ENCODE measurements around the gene D2HGDH.

The D2HGDH gene

DNA sequence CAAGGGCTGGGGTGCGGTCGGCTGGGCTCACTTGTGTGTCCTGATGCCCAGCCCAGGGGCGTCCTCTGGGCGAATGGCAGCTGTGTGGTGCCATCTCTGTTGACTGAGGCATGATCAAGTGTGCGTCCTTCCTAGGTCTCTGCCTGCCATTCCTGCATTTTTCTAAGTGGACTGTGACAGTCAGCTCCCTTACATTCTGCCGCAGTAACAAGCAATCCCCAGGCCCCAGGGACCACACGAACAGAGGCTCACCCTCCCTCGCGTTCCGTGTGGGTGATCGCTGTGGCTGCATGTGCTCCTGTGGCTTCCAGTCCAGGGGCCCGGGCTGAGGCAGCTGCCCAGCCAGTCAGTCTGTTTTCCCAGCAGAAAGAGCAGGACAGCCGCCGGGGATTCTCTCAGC lies 17.8 kb downstream of the D2HGDH start:
- H3K4me3 ChIP-seq (ENCODE audit: low read depth, low read length): no peak overlapping the region
- in situ Hi-C loops (cut with HindIII; ENCODE audit: low sequenced_read_pairs): no loop called here
- DNase-seq (ENCODE audit: low read depth, low spot score): no peak
- TF ChIP-seq, protein P1, sequence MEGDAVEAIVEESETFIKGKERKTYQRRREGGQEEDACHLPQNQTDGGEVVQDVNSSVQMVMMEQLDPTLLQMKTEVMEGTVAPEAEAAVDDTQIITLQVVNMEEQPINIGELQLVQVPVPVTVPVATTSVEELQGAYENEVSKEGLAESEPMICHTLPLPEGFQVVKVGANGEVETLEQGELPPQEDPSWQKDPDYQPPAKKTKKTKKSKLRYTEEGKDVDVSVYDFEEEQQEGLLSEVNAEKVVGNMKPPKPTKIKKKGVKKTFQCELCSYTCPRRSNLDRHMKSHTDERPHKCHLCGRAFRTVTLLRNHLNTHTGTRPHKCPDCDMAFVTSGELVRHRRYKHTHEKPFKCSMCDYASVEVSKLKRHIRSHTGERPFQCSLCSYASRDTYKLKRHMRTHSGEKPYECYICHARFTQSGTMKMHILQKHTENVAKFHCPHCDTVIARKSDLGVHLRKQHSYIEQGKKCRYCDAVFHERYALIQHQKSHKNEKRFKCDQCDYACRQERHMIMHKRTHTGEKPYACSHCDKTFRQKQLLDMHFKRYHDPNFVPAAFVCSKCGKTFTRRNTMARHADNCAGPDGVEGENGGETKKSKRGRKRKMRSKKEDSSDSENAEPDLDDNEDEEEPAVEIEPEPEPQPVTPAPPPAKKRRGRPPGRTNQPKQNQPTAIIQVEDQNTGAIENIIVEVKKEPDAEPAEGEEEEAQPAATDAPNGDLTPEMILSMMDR (IDR thresholded peaks at IDR 0.05; ENCODE audit: low read depth, low read length): no peak

DNA sequence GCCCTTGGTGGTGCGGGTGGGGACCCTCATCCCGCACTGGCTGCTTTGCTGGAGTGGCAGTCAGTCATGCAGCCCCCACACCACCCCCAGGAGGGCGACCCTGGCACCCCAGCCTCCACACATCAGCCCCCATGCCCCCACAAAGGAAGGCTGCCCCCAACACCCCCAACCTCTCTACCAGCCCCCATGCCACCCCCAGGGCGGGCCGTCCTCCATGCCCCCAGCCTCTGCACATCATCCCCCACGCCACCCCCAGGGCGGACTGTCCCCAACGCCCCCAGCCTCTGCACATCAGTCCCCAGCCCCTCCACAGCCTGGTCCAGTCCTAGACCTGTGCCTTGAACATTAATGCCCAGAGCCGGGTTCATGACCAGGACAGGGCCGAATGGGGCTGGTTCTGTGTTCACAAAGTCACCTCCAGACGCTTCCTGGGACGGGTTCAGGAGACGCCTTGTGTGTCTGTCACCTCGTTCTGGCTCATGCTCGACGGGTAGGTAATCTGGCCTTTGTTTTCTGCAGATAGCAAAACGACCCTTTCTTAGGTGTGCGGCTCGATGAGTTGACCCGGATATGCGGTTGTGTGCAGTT lies 18.4 kb downstream of the D2HGDH start:
- TF ChIP-seq, protein P1 (IDR thresholded peaks at IDR 0.05; ENCODE audit: low read depth, low read length): no peak
- H3K4me3 ChIP-seq (ENCODE audit: low read depth, low read length): no peak overlapping the region
- DNase-seq (ENCODE audit: low read depth, low spot score): no peak
- in situ Hi-C loops (cut with HindIII; ENCODE audit: low sequenced_read_pairs): no loop called here

DNA sequence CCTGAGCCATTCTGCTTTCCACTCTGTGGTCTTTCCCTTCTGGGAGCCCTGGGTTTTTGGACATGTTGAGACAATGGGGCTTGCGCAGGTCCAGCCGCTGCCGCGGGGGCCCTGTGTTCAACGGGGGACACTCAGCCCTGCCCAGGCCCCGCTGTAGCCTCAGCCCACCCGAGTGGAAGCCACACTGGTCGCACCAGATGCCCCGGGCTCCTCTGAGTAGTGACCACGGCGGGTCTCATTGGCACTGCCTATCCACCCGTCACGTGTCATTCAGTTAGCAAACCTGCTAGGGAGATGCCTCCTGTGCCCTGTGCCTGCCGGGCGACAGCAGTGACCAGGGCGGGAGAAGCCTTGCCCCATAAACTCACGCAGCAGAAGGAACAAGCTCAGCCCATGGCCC lies 19.1 kb downstream of the D2HGDH start:
- TF ChIP-seq, protein P1 (IDR thresholded peaks at IDR 0.05; ENCODE audit: low read depth, low read length): no peak
- no peak for DNase-seq (ENCODE audit: low read depth, low spot score)
- in situ Hi-C loops (cut with HindIII; ENCODE audit: low sequenced_read_pairs): no loop called here
- no peak overlapping the region for H3K4me3 ChIP-seq (ENCODE audit: low read depth, low read length)

DNA sequence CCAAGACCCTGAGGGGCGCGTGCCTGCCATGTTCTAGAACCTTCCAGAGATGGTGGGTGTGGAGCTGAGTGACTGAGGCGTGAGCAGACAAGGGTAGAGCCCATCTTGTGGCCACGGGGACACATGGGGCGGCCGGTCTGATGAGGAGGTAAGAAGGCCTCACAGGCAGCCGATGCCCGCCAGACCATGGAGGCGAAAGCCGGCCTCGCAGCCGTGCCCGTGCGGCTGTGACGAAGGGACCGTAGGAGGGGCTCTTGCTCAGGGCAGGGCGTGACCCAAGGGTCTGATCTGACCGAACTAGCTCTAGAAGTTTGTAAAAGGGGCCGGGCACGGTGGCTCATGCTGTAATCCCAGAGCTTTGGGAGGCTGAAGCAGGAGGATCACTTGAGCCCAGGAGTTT lies 19.6 kb downstream of the D2HGDH start:
- no peak overlapping the region for H3K4me3 ChIP-seq (ENCODE audit: low read depth, low read length)
- no peak for DNase-seq (ENCODE audit: low read depth, low spot score)
- TF ChIP-seq, protein P1 (IDR thresholded peaks at IDR 0.05; ENCODE audit: low read depth, low read length): no peak
- in situ Hi-C loops (cut with HindIII; ENCODE audit: low sequenced_read_pairs): no loop called here

DNA sequence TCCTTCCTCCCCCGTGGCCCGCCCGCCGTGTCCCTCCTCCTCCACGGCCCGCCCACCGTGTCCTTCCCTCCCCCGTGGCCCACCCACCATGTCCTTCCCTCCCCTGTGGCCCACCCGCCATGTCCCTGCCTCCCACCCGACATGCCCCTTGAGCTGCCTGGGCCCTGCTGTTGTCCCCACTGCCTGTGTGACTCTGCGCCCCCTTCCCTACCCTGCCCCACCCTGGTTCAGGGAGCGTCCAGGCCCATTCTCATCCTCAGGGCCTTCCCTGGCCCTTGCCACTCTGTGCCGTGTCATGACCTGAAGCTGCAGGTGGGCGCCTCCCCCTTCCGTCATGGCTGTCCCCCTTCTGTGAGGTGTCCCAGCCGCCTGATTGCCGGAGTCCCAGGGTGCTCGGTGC lies 20.7 kb downstream of the D2HGDH start:
- no peak for DNase-seq (ENCODE audit: low read depth, low spot score)
- H3K4me3 ChIP-seq (ENCODE audit: low read depth, low read length): no peak overlapping the region
- in situ Hi-C loops (cut with HindIII; ENCODE audit: low sequenced_read_pairs): no loop called here
- TF ChIP-seq, protein P1 (IDR thresholded peaks at IDR 0.05; ENCODE audit: low read depth, low read length): no peak

DNA sequence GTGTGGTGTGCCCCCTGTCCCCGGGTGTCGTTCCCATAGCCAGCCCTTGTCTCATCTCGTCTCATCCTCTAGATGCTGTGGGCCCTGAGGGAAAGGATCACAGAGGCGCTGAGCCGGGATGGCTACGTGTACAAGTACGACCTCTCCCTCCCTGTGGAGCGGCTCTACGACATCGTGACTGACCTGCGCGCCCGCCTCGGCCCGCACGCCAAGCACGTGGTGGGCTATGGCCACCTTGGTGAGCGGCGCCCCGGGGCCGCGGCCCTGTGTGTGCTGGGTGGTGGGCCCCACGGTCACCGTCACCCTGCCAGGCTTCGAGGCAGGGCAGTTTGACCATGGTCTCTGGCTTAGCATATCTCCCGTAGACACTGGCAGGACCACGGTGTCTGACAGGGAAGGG lies 21.3 kb downstream of the D2HGDH start:
- TF ChIP-seq, protein P1 (IDR thresholded peaks at IDR 0.05; ENCODE audit: low read depth, low read length): no peak
- H3K4me3 ChIP-seq (ENCODE audit: low read depth, low read length): no peak overlapping the region
- DNase-seq (ENCODE audit: low read depth, low spot score): no peak
- in situ Hi-C loops (cut with HindIII; ENCODE audit: low sequenced_read_pairs): no loop called here

Data from astrocyte of the spinal cord (primary cell).